ENCODE data around the gene LRP8.
A peak's percentile ranks its signal among the peaks of the same experiment; 100 is the strongest.

Gene LRP8

DNA sequence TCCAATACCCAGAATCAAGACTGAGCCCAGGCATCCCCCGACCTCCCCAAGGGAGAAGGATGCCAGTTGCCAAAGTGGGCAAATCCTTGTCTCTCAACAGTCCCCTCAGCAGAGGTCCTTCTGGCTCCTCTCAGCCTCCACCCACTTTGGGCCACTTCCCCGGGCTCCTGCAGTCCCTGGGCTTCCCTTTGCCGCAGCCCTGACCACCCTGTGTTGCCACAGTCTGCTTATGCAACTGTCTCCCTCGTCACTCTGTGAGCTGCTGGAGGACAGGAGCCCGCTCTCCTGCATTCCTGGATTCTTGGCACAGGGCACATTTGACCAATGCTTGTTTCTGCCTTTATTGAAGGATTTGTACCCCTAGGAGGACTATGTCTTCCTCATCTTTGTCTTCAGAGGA is 2.9 kb upstream of the LRP8 start:
- Histone ChIP-seq H3K4me1 (ENCODE audit: control insufficient read depth in 1 of 2, insufficient read depth in 2 of 2, low read length in 2 of 2) (peaks cover 4 to 18% of the 10 kb centered on the region in 2 donors), H3K27me3 (ENCODE audit: control insufficient read depth in 1 of 2, insufficient read depth in 2 of 2, low read length in 2 of 2) (no peaks in the 10 kb centered on the region), H3K9ac (ENCODE audit: low read depth in 1 of 2, low read length in 2 of 2) (no peak overlapping the region), H3K27ac (ENCODE audit: low read depth, low read length) (no peak overlapping the region), H3K4me3 (ENCODE audit: low read depth in 1 of 2, low read length in 2 of 2) (no peak overlapping the region), H3K9me3 (ENCODE audit: control insufficient read depth in 1 of 2, low read length in 2 of 2) (no peaks in the 10 kb centered on the region), H3K36me3 (ENCODE audit: control insufficient read depth in 1 of 2, insufficient read depth in 2 of 2, low read length in 2 of 2) (no peaks in the 10 kb centered on the region)

DNA sequence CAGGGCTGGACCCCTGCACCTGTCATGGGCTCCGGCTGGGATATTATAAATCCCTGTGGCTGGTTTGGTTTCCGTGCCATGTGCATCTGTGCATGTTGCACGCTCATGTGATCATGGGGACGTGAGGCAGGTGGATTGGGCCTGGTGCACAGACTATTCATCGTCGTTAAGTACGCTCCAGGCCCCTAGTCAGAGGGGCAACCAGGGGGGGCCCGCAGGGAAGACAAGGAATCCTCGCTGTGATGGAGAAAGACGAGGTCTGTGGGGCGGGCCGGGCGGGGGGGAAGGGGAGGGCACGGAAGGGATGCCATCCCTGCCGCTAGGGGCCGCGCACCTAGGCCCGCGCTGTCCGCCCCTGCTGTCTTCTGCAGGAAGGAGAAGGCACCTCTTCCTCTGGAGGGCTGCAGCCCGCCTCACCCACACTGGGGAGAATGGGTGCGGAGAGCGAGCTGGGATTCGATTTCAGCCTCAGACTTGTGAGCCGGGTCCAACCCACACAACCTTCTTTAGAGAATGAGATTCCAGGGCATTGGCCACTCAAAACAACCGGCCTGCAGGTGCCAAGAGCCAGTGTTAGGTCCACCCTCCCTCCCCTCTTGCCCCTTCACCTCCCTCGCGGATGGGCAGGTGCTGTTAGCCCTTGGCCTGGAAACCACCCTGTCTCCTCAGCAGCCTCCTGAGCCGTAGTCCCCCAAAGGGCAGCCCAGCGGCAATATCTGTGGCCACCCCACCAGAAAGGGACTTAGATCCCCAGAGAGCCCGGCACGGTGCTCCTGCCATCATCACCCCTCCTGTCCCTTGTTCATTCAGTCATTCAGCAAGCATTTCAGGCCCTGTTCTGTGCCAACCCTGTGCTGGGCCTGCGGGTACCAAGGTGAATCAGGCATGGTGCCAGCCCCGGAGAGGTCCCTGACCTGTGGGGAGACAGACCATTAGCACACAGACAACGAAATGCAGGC is 950 bp upstream of the LRP8 start:
- peak overlapping the region; percentile 31 to 41 for H3K9ac ChIP-seq (ENCODE audit: low read depth in 1 of 2, low read length in 2 of 2)
- H3K4me3 ChIP-seq (ENCODE audit: low read depth in 1 of 2, low read length in 2 of 2): peak overlapping the region; percentile 56 to 62

DNA sequence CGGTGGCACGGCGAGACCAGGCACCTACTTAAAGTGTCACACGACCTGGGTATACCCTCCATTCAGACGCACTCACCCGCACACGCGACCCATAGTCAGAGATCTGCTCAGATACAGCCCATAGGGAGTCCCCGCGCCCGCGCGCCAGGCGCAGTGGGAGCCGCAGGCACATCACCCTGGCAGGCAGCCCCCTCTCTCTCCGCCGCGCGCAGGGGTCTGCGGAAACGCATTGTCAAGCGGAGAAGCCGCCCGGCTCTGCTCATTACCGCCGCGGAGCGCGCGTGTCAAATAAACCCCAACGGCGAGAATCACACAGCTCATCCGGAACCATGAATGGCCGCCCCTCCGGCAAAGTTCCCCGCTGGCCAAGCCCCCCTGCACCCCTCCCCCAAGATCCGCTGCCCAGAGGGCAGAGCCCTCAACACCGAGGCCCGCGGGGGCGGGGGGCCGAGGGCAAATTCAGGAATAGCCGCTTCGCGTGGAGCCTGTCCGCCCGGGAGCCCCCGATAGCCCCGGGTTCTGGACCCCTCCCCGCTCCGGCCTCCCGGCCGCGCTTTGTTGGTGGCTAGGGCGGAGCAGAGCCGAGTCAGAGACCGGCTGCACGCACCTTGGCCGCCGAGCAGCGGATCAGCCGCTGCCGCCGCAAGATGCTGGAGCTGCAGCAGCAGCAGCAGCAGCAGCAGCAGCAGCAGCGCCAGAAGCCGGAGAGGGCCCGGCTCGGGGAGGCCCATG is 522 bp downstream of the LRP8 start:
- Histone ChIP-seq H3K4me1 (ENCODE audit: control insufficient read depth in 1 of 2, insufficient read depth in 2 of 2, low read length in 2 of 2) (peaks cover 11 to 24% of the 10 kb centered on the region in 2 donors), H3K4me3 (ENCODE audit: low read depth in 1 of 2, low read length in 2 of 2) (peak overlapping the region; percentile 75 to 81), H3K9me3 (ENCODE audit: control insufficient read depth in 1 of 2, low read length in 2 of 2) (no peaks in the 10 kb centered on the region), H3K36me3 (ENCODE audit: control insufficient read depth in 1 of 2, insufficient read depth in 2 of 2, low read length in 2 of 2) (no peaks in the 10 kb centered on the region), H3K27ac (ENCODE audit: low read depth, low read length) (no peak overlapping the region), H3K27me3 (ENCODE audit: control insufficient read depth in 1 of 2, insufficient read depth in 2 of 2, low read length in 2 of 2) (no peaks in the 10 kb centered on the region), H3K9ac (ENCODE audit: low read depth in 1 of 2, low read length in 2 of 2) (peak overlapping the region; percentile 41 to 53)

More for the DNA sequence above, 950 bp upstream of the LRP8 start:
- Histone ChIP-seq H3K27me3 (ENCODE audit: control insufficient read depth in 1 of 2, insufficient read depth in 2 of 2, low read length in 2 of 2) (no peaks in the 10 kb centered on the region), H3K4me1 (ENCODE audit: control insufficient read depth in 1 of 2, insufficient read depth in 2 of 2, low read length in 2 of 2) (peaks cover 11 to 24% of the 10 kb centered on the region in 2 donors), H3K36me3 (ENCODE audit: control insufficient read depth in 1 of 2, insufficient read depth in 2 of 2, low read length in 2 of 2) (no peaks in the 10 kb centered on the region), H3K27ac (ENCODE audit: low read depth, low read length) (no peak overlapping the region), H3K9me3 (ENCODE audit: control insufficient read depth in 1 of 2, low read length in 2 of 2) (no peaks in the 10 kb centered on the region)

DNA sequence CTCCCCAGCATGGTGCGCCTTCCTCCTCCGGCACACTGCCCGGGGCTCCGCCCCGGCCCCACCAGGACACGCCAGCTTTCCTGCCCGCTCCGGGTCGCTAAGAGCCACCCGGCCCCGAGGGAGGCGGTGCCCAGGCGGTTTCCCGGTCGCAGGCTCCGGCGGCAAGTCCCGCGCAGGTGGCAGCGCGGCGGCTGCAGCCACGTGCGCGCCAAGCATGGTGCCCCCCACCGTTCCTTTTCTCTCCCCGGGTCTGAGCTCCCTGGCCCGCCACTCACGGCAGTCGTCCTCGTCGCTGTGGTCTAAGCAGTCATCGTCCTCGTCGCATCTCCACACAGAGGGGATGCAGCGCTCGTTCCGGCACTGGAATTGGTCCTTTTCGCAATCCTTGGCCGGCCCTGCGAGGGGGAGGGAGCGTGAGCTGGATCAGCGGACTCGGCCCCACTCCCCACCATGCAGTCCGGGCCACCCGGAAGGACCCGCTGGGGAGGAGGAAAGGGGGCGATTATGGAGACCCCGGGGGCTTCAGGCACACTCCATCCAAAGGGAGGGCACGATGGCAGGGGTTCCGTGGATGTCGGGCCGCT is 1.2 kb downstream of the LRP8 start:
- peak overlapping the region; percentile 75 to 81 for H3K4me3 ChIP-seq (ENCODE audit: low read depth in 1 of 2, low read length in 2 of 2)
- no peaks in the 10 kb centered on the region for H3K9me3 ChIP-seq (ENCODE audit: control insufficient read depth in 1 of 2, low read length in 2 of 2)
- H3K27me3 ChIP-seq (ENCODE audit: control insufficient read depth in 1 of 2, insufficient read depth in 2 of 2, low read length in 2 of 2): no peaks in the 10 kb centered on the region
- peaks cover 11 to 24% of the 10 kb centered on the region in 2 donors for H3K4me1 ChIP-seq (ENCODE audit: control insufficient read depth in 1 of 2, insufficient read depth in 2 of 2, low read length in 2 of 2)
- no peak overlapping the region for H3K27ac ChIP-seq (ENCODE audit: low read depth, low read length)
- H3K9ac ChIP-seq (ENCODE audit: low read depth in 1 of 2, low read length in 2 of 2): peak overlapping the region; percentile 41 to 53
- no peaks in the 10 kb centered on the region for H3K36me3 ChIP-seq (ENCODE audit: control insufficient read depth in 1 of 2, insufficient read depth in 2 of 2, low read length in 2 of 2)

DNA sequence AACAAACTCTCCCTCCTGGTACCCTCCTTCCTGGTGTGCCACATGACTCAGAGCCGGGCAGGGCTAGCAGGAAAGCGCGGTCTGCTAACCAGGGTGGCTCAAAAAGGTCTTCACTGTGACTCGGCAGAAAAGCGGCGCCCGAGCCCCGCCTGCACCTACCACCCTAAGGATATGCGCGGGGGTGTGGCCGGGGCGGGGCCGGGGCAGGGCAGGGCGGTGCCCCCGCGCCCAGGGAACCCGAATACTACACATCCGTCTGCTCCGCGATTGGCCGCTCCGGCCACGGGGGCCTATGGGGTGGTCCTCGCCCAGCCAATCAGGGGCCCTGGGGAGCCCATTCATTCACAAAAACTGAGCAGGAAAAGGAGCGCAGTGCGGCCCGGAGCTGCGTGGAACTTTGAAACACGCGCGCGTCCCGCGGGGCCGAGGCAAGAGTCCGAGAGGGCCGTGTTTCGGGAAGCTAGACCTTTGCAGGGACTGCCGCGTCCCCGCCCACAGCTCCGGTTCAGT is 1.7 kb downstream of the LRP8 start:
- Histone ChIP-seq H3K27me3 (ENCODE audit: control insufficient read depth in 1 of 2, insufficient read depth in 2 of 2, low read length in 2 of 2) (no peaks in the 10 kb centered on the region), H3K4me1 (ENCODE audit: control insufficient read depth in 1 of 2, insufficient read depth in 2 of 2, low read length in 2 of 2) (peaks cover 11 to 24% of the 10 kb centered on the region in 2 donors), H3K4me3 (ENCODE audit: low read depth in 1 of 2, low read length in 2 of 2) (peak overlapping the region; percentile 75 to 81), H3K9me3 (ENCODE audit: control insufficient read depth in 1 of 2, low read length in 2 of 2) (no peaks in the 10 kb centered on the region), H3K36me3 (ENCODE audit: control insufficient read depth in 1 of 2, insufficient read depth in 2 of 2, low read length in 2 of 2) (no peaks in the 10 kb centered on the region), H3K27ac (ENCODE audit: low read depth, low read length) (no peak overlapping the region), H3K9ac (ENCODE audit: low read depth in 1 of 2, low read length in 2 of 2) (peak overlapping the region; percentile 41 to 53)

DNA sequence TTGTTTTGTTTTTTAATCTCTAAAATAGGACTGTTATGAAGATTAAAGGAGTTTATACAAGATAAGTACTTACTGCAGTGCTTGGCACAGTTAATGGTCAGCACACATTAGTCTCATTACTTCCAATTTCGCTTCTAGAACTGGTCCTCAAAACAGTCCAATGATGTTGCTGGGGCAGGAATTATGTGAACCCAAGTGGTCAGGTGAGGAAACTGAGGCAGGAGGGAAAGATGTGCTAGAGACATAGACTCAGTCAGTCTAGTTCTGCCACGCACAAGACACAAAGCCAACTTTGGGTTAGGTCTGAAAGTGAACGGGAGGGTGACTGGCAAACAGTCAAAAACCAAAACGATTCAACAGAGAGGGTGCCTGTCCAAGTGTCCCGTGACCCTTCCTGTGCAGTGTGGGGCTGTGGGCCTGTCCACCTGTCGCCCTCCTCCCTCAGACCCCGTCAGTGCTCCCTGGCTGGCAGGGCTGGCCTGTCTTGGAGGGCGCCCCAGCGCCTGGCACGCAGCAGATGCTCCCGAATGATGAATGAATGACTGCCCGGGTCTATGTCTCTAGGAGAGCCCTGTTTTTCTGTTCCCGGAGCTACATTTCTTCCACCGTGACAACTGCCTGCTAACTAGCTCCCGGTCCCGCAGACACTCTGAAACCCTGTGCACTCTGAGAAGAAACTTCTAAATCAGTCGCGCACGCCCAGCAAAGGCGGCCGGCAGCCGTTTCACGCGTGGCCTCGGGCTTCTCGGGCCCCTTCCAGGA is 2.4 kb downstream of the LRP8 start:
- Histone ChIP-seq H3K9me3 (ENCODE audit: control insufficient read depth in 1 of 2, low read length in 2 of 2) (no peaks in the 10 kb centered on the region), H3K4me1 (ENCODE audit: control insufficient read depth in 1 of 2, insufficient read depth in 2 of 2, low read length in 2 of 2) (peaks cover 11 to 24% of the 10 kb centered on the region in 2 donors), H3K9ac (ENCODE audit: low read depth in 1 of 2, low read length in 2 of 2) (peak overlapping the region; percentile 4 to 21), H3K27ac (ENCODE audit: low read depth, low read length) (no peak overlapping the region), H3K27me3 (ENCODE audit: control insufficient read depth in 1 of 2, insufficient read depth in 2 of 2, low read length in 2 of 2) (no peaks in the 10 kb centered on the region), H3K4me3 (ENCODE audit: low read depth in 1 of 2, low read length in 2 of 2) (peak overlapping the region; percentile 75 to 81), H3K36me3 (ENCODE audit: control insufficient read depth in 1 of 2, insufficient read depth in 2 of 2, low read length in 2 of 2) (no peaks in the 10 kb centered on the region)

DNA sequence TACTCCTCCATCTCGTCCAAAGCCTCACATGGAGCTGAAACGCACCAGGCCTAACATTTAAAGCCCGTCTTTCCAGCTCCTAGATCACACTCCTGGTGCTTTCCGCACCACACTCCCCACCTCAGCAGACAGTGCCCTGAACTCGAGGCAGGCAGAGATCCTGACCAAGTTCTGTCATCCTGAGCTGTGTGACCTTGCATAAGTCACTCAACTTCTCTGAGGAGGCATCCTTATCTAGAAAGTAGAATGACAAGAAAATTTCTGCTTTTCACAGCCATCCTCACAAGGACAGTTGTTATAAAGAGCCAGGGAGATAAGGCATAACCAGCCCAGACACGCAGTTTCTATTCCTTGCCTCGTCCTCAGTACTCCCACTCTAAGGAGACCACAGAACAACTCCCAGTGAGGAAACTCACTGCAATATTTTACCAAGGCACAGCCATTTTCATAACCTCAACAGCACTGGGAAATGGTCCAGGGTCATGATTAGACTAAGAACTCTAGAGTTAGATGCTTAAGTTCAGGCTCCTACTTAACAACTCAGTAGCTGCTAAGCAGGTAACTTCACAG is 3.1 kb downstream of the LRP8 start:
- Histone ChIP-seq H3K9ac (ENCODE audit: low read depth in 1 of 2, low read length in 2 of 2) (no peak overlapping the region), H3K4me3 (ENCODE audit: low read depth in 1 of 2, low read length in 2 of 2) (no peak overlapping the region), H3K27ac (ENCODE audit: low read depth, low read length) (no peak overlapping the region), H3K27me3 (ENCODE audit: control insufficient read depth in 1 of 2, insufficient read depth in 2 of 2, low read length in 2 of 2) (no peaks in the 10 kb centered on the region), H3K36me3 (ENCODE audit: control insufficient read depth in 1 of 2, insufficient read depth in 2 of 2, low read length in 2 of 2) (no peaks in the 10 kb centered on the region), H3K9me3 (ENCODE audit: control insufficient read depth in 1 of 2, low read length in 2 of 2) (no peaks in the 10 kb centered on the region), H3K4me1 (ENCODE audit: control insufficient read depth in 1 of 2, insufficient read depth in 2 of 2, low read length in 2 of 2) (peaks cover 11 to 24% of the 10 kb centered on the region in 2 donors)

DNA sequence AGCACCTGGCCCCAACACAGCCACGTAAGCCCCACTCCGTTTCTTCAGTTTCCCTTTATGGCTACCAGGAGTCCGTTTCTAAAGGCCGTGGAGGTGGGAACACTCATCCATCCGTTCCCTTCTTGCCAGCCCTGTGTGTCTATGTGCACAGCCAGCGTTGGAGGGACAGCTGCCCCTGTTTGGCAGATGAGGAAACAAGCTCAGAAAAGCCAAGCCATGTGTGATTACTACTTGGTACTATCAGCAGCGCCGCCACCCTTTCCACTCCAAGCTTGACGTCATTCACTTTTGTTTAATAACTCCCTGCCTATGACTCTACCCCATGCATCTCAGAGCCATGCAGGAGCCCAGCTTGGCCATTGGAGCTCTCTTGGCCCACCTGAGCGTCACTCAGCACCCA is 3.5 kb downstream of the LRP8 start:
- no peaks in the 10 kb centered on the region for H3K27me3 ChIP-seq (ENCODE audit: control insufficient read depth in 1 of 2, insufficient read depth in 2 of 2, low read length in 2 of 2)
- no peaks in the 10 kb centered on the region for H3K36me3 ChIP-seq (ENCODE audit: control insufficient read depth in 1 of 2, insufficient read depth in 2 of 2, low read length in 2 of 2)
- H3K9me3 ChIP-seq (ENCODE audit: control insufficient read depth in 1 of 2, low read length in 2 of 2): no peaks in the 10 kb centered on the region
- H3K4me1 ChIP-seq (ENCODE audit: control insufficient read depth in 1 of 2, insufficient read depth in 2 of 2, low read length in 2 of 2): peaks cover 11 to 24% of the 10 kb centered on the region in 2 donors
- no peak overlapping the region for H3K9ac ChIP-seq (ENCODE audit: low read depth in 1 of 2, low read length in 2 of 2)
- no peak overlapping the region for H3K4me3 ChIP-seq (ENCODE audit: low read depth in 1 of 2, low read length in 2 of 2)
- no peak overlapping the region for H3K27ac ChIP-seq (ENCODE audit: low read depth, low read length)

DNA sequence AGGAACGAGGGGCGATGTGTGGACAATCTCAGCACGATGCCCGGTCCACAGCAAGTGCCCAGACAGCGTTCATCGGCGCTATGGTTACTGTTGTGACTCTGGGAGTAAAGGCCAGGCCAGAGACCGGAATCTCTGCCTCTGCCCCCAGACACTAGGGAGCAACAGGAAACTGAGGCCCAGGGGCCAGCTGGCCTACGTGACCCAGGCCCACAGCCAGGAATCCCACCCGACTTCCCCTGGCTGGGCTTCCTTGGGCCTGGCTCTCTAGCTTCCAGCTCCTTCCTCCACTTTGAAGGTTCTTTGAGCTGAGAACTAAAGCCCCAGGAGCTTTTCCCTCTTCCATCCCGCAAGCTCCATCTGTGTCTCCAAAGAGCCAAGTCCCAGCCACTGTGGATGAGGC is 4.6 kb downstream of the LRP8 start:
- Histone ChIP-seq H3K27me3 (ENCODE audit: control insufficient read depth in 1 of 2, insufficient read depth in 2 of 2, low read length in 2 of 2) (no peaks in the 10 kb centered on the region), H3K9me3 (ENCODE audit: control insufficient read depth in 1 of 2, low read length in 2 of 2) (no peaks in the 10 kb centered on the region), H3K36me3 (ENCODE audit: control insufficient read depth in 1 of 2, insufficient read depth in 2 of 2, low read length in 2 of 2) (no peaks in the 10 kb centered on the region), H3K4me3 (ENCODE audit: low read depth in 1 of 2, low read length in 2 of 2) (no peak overlapping the region), H3K27ac (ENCODE audit: low read depth, low read length) (no peak overlapping the region), H3K9ac (ENCODE audit: low read depth in 1 of 2, low read length in 2 of 2) (no peak overlapping the region), H3K4me1 (ENCODE audit: control insufficient read depth in 1 of 2, insufficient read depth in 2 of 2, low read length in 2 of 2) (peaks cover 11 to 22% of the 10 kb centered on the region in 2 donors)

Data from duodenal mucosa (tissue), 2 donors.